GM23338 (cell line): ENCODE measurements around the gene UNK.

Experiments used
- CREB1 ChIP-seq: fragments of 250-450 bp; sonication (Bioruptor Pico); IDR thresholded peaks from 2 replicates; pipeline ENCODE4 v1.5.0; 2020; ENCODE audit warnings: low read depth, mild to moderate bottlenecking, moderate library complexity
- EZH2 ChIP-seq: fragments of 200-600 bp; sonication (generic); IDR thresholded peaks from one replicate; pipeline ENCODE4 v1.8.0; 2017; ENCODE audit warnings: antibody characterized with exemption, mild to moderate bottlenecking, low read depth; ENCODE audit not compliant: unreplicated experiment
- POLR2AphosphoS5 ChIP-seq: IDR thresholded peaks from 2 replicates; pipeline ENCODE4 v1.6.1; 2016; ENCODE audit warnings: antibody characterized with exemption, low read depth
- TF ChIP-seq, protein P1 (sequence below), 2 experiments: fragments of 200-600 bp in 1 of 2; sonication (generic) in 1 of 2; conservative IDR thresholded peaks; 2 replicates each; pipeline versions ENCODE4 v1.5.1 to v1.6.1; 2016 to 2017; ENCODE audit warnings: antibody characterized with exemption in 2 of 2, low read depth in 2 of 2, mild to moderate bottlenecking in 2 of 2, moderate library complexity in 1 of 2

DNA sequence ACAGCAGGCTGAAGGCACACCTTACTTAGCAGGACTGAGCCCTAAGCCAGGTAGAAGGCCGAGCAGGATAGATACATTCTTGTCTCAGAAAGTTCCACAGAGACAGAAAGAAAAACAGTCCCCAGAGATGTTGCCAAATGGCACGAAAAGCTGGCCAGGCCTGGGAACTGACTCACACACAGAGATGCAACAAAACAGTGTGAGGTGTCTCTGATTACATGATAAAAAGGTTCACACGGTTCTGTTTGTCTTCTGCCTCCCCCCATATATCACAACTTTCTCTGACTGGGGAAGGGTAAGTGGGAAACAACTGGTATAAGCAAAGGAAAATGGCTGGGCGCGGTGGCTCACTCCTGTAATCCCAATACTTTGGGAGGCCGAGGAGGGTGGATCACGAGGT lies 68.8 kb downstream of the UNK start:
- TF ChIP-seq, protein P1, sequence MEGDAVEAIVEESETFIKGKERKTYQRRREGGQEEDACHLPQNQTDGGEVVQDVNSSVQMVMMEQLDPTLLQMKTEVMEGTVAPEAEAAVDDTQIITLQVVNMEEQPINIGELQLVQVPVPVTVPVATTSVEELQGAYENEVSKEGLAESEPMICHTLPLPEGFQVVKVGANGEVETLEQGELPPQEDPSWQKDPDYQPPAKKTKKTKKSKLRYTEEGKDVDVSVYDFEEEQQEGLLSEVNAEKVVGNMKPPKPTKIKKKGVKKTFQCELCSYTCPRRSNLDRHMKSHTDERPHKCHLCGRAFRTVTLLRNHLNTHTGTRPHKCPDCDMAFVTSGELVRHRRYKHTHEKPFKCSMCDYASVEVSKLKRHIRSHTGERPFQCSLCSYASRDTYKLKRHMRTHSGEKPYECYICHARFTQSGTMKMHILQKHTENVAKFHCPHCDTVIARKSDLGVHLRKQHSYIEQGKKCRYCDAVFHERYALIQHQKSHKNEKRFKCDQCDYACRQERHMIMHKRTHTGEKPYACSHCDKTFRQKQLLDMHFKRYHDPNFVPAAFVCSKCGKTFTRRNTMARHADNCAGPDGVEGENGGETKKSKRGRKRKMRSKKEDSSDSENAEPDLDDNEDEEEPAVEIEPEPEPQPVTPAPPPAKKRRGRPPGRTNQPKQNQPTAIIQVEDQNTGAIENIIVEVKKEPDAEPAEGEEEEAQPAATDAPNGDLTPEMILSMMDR (conservative IDR thresholded peaks at IDR 0.05; ENCODE audit: low read depth in 2 of 2) = no peak
- TF ChIP-seq POLR2AphosphoS5 (no peak), EZH2 (no peak), CREB1 (no peak)
